HG02943 (cell line): ENCODE measurements around the gene PCCA.
A peak's percentile ranks its signal among the peaks of the same experiment; 100 is the strongest.

ENCODE experiments used
- ATAC-seq: cut with Tn5 transposase; IDR thresholded peaks from one replicate; pipeline ENCODE4 v1.9.1; 2021; ENCODE audit warnings: mild to moderate bottlenecking, low read depth, moderate library complexity; ENCODE audit not compliant: unreplicated experiment

PCCA gene

GRCh38 chr13:100392709-100393630, 304.1 kb downstream of the PCCA start:
- no peak for ATAC-seq

GRCh38 chr13:100394005-100394695, 305.3 kb downstream of the PCCA start:
- ATAC-seq = peak; percentile 90

GRCh38 chr13:100395698-100396373, 306.9 kb downstream of the PCCA start:
- ATAC-seq = no peak

GRCh38 chr13:100396776-100397175, 307.9 kb downstream of the PCCA start:
- no peak for ATAC-seq

GRCh38 chr13:100397627-100398026, 308.7 kb downstream of the PCCA start:
- ATAC-seq = no peak

GRCh38 chr13:100398360-100398759, 309.5 kb downstream of the PCCA start:
- ATAC-seq = no peak

GRCh38 chr13:100399455-100399854, 310.6 kb downstream of the PCCA start:
- no peak for ATAC-seq

- no peak for ATAC-seq
Measured at GRCh38 chr13:100403675-100404074, 314.8 kb downstream of the PCCA start.

- ATAC-seq = no peak
Measured at GRCh38 chr13:100409132-100409531, 320.2 kb downstream of the PCCA start.

GRCh38 chr13:100423375-100423774, 334.5 kb downstream of the PCCA start:
- ATAC-seq = no peak

GRCh38 chr13:100428986-100429385, 340.1 kb downstream of the PCCA start:
- ATAC-seq = no peak

- no peak for ATAC-seq
Measured at GRCh38 chr13:100432611-100433010, 343.7 kb downstream of the PCCA start.

- ATAC-seq = no peak
Measured at GRCh38 chr13:100433475-100433874, 344.6 kb downstream of the PCCA start.

GRCh38 chr13:100434010-100434763, 345.3 kb downstream of the PCCA start:
- ATAC-seq = peak; percentile 70

- ATAC-seq = no peak
Measured at GRCh38 chr13:100436099-100436498, 347.2 kb downstream of the PCCA start.

- no peak for ATAC-seq
Measured at GRCh38 chr13:100438059-100438788, 349.3 kb downstream of the PCCA start.

GRCh38 chr13:100439247-100439970, 350.5 kb downstream of the PCCA start:
- no peak for ATAC-seq

GRCh38 chr13:100440751-100441425, 352.0 kb downstream of the PCCA start:
- no peak for ATAC-seq
